OCI-M1 (cell line): ENCODE results near the gene CCDC97.
"Not testable (repeated sequence)": the region's sequence is repeated elsewhere in the genome, so short reads cannot be mapped to it uniquely, and the experiment has no call there.

Experiments
- DNase-seq: peaks from one replicate; lab custom pipeline; 2025; lab: John Stamatoyannopoulos, UW

The CCDC97 gene

GRCh38 chr19:41310033-41310831, at the start of gene CCDC97:
CCDC97 (plus strand) TSS chr19:41310172; CDS start chr19:41310311, 139 bp downstream.
- peak; percentile 95 for DNase-seq

- peak; percentile 62 for DNase-seq
Observed at GRCh38 chr19:41261474-41262190, 48.3 kb upstream of the CCDC97 start.

- peak; percentile 97 for DNase-seq
Observed at GRCh38 chr19:41263042-41263849, 46.7 kb upstream of the CCDC97 start.

- DNase-seq: peak; percentile 100
Observed at GRCh38 chr19:41263850-41264580, 46.0 kb upstream of the CCDC97 start, which contains the start of gene HNRNPUL1. HNRNPUL1 (plus strand) TSS chr19:41264372; CDS start chr19:41264504, 132 bp downstream.

- peak; percentile 71 for DNase-seq
Observed at GRCh38 chr19:41264581-41265394, 45.2 kb upstream of the CCDC97 start.

- DNase-seq: peak; percentile 74
Observed at GRCh38 chr19:41265395-41266153, 44.4 kb upstream of the CCDC97 start.

- no peak for DNase-seq
Observed at GRCh38 chr19:41269055-41269454, 40.9 kb upstream of the CCDC97 start.

GRCh38 chr19:41269571-41269970, 40.4 kb upstream of the CCDC97 start:
- DNase-seq: no peak

- no peak for DNase-seq
Observed at GRCh38 chr19:41273076-41273475, 36.9 kb upstream of the CCDC97 start.

GRCh38 chr19:41274802-41275201, 35.2 kb upstream of the CCDC97 start:
- no peak for DNase-seq

GRCh38 chr19:41276231-41276630, 33.7 kb upstream of the CCDC97 start:
- peak; percentile 17 for DNase-seq

- DNase-seq: no peak
Observed at GRCh38 chr19:41278478-41278877, 31.5 kb upstream of the CCDC97 start.

GRCh38 chr19:41288673-41289530, 21.1 kb upstream of the CCDC97 start:
- DNase-seq: no peak

- DNase-seq: not testable (repeated sequence)
Observed at GRCh38 chr19:41289814-41290213, 20.2 kb upstream of the CCDC97 start.

- no peak for DNase-seq
Observed at GRCh38 chr19:41294393-41294792, 15.6 kb upstream of the CCDC97 start.

GRCh38 chr19:41295499-41295898, 14.5 kb upstream of the CCDC97 start:
- DNase-seq: no peak

- DNase-seq: no peak
Observed at GRCh38 chr19:41296433-41296871, 13.5 kb upstream of the CCDC97 start.

- DNase-seq: no peak
Observed at GRCh38 chr19:41297628-41298347, 12.2 kb upstream of the CCDC97 start.
